Measurements from ENCODE around the gene RHOH.
A peak's percentile ranks its signal among the peaks of the same experiment; 100 is the strongest.
"Not testable (repeated sequence)": the region's sequence is repeated elsewhere in the genome, so short reads cannot be mapped to it uniquely, and the experiment has no call there.

The RHOH gene

DNA sequence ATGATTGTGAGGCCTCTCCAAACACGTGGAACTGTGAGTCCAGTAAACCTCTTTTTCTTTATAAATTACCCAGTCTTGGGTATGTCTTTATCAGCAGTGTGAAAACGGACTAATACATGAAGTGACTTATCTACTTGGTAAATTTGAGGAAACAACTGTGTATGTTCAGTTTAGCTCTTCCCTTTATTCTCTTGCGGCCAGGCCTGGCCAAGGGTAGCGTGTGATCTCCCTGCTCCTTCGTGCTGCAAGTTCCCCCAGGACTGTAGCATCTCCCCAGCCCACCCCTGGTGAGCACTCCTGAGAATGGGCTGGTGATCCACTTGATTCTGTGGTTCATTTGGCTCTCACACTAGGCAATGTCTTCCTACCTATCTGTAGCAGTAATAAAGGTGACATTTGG lies 85.1 kb downstream of the RHOH start:
- TF ChIP-seq, protein P1, sequence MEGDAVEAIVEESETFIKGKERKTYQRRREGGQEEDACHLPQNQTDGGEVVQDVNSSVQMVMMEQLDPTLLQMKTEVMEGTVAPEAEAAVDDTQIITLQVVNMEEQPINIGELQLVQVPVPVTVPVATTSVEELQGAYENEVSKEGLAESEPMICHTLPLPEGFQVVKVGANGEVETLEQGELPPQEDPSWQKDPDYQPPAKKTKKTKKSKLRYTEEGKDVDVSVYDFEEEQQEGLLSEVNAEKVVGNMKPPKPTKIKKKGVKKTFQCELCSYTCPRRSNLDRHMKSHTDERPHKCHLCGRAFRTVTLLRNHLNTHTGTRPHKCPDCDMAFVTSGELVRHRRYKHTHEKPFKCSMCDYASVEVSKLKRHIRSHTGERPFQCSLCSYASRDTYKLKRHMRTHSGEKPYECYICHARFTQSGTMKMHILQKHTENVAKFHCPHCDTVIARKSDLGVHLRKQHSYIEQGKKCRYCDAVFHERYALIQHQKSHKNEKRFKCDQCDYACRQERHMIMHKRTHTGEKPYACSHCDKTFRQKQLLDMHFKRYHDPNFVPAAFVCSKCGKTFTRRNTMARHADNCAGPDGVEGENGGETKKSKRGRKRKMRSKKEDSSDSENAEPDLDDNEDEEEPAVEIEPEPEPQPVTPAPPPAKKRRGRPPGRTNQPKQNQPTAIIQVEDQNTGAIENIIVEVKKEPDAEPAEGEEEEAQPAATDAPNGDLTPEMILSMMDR (conservative IDR thresholded peaks at IDR 0.05; ENCODE audit: low read length) = no peak
- no peak for DNase-seq (ENCODE audit: low read depth)
- no peak overlapping the region for H3K4me3 ChIP-seq (ENCODE audit: low read length)

DNA sequence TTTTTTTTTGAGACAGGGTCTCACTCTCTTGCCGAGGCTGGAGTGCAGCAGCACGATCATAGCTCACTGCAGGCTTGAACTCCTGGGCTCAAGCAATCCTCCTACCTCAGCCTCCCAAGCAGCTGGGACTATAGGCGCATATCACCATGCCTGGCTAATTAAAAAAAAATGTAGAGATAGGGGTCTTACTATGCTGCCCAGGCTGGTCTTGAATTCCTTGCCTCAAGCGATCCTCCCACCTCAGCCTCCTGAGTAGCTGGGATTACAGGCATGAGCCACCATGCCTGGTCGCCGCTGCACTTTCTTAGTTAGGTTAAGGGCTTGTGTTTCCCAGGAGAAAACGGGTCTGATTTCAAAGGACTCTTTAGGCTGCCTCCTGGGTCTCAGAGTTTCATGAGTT lies 86.0 kb downstream of the RHOH start:
- H3K4me3 ChIP-seq (ENCODE audit: low read length); DNase-seq (ENCODE audit: low read depth): not testable (repeated sequence)

DNA sequence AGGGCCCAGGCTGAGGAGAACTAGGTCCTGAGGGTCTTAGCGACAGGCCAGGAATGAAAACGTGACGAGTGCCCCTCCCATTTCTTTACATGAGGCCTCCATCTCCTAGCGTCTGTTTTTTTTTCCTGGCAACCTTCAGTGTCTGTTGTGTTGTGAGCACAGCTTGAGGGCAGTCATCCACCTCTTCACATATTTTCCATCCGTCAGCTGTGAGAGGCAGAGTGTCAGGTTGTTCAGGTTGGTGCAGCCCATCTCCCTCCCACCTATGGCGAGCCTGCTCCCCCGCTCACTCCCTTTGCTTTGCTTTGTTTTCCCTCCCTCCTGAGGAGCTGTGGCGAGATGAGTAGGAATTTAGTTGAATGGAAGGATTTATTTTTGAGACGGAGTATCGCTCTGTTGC lies 86.6 kb downstream of the RHOH start:
- no peak overlapping the region for H3K4me3 ChIP-seq (ENCODE audit: low read length)
- no peak for DNase-seq (ENCODE audit: low read depth)
- TF ChIP-seq, protein P1 (conservative IDR thresholded peaks at IDR 0.05; ENCODE audit: low read length) = no peak

DNA sequence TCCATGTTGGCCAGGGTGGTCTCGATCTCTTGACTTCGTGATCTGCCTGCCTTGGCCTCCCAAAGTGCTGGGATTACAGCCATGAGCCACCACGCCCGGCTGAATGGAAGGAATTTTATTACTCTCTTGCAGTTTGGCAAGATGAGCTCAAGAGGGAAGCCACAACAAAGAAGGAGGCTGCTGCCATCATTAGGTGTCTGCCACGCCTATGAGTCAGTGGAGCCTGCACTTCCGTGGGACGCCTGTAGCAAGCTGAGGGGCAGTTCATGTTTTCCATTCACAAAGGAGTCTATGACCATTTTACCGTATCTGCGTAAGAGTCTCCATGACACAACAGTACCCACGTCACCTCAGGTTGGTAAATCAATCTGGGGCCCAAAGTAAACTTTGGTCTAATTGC lies 87.1 kb downstream of the RHOH start:
- H3K4me3 ChIP-seq (ENCODE audit: low read length) = no peak overlapping the region
- TF ChIP-seq, protein P1 (conservative IDR thresholded peaks at IDR 0.05; ENCODE audit: low read length) = no peak
- DNase-seq (ENCODE audit: low read depth) = peak; percentile 31

DNA sequence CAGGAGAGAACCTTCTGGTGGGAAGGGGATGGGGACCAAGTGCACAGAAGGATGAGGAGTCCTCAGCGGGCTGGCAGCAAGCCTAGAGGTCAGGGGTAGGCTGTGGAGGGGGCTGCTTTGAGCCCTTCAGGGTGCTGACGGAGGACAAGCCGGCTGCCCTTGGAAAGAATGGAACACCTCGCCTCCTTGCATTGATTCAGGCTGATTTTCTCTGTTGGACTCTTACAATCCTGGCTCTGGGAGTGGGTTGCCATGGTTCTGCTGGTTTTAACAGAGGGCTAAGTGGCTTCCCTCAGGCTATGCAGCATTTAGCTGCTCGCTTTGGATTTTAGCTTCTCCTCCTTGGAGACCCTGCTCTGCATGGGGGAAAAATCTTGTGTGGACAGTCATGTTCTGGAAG lies 88.9 kb downstream of the RHOH start:
- TF ChIP-seq, protein P1 (conservative IDR thresholded peaks at IDR 0.05; ENCODE audit: low read length) = no peak
- no peak for DNase-seq (ENCODE audit: low read depth)
- H3K4me3 ChIP-seq (ENCODE audit: low read length) = no peak overlapping the region

DNA sequence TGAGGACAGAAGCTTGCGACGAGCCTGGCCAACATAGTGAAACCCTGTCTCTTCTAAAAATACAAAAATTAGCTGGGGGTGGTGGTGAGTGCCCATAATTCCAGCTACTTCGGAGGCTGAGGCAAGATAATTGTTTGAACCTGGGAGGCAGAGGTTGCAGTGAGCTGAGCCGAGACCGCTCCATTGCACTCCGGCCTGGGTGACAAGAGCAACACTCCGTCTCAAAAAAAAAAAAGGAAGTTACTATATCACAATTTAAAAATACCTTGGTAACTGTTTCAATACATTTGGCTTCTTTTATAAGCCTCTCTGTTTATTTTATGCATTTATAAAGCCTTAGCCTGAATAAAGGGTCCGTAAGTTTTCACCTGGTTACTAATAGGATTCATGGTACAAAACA lies 91.7 kb downstream of the RHOH start:
- no peak overlapping the region for H3K4me3 ChIP-seq (ENCODE audit: low read length)
- TF ChIP-seq, protein P1 (conservative IDR thresholded peaks at IDR 0.05; ENCODE audit: low read length) = no peak
- DNase-seq (ENCODE audit: low read depth) = no peak

DNA sequence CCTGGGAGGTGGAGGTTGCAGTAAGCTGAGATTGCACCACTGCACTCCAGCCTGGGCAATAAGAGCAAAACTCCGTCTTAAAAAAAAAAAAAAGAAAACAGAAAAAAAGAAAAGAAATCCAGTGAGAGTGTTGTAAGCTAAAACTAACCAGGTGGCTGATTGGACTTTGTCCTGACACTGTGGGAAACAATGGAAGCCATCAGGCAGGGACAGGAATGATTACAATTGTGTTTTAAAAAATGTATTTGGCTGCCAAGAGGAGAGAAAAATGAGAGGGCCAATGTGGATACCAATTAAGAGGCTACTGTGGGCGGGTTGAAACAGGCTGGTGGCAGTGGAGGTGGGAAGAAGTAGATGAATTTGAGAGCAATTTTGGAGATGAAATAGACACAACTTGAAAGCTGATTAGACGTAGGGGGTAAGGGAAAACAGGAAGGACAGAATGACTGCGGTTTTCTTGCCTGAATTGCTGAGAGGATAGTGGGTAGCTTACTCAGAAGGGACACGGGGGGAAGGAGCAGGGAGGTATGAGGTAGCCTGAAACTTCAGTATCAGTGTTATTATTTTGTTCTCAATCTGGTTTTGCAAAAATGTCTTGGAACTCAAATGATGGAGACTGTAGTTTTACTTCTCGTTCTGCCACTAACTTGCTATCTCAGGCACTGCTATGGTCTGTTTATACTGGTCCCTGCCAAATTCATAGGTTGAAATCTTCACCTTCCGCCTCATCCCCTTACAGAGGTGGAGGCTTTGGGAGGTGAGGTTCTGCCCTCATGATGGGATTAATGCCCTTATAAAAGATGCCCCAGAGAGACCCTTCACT lies 92.7 kb downstream of the RHOH start:
- no peak overlapping the region for H3K4me3 ChIP-seq (ENCODE audit: low read length)
- DNase-seq (ENCODE audit: low read depth) = no peak
- TF ChIP-seq, protein P1 (conservative IDR thresholded peaks at IDR 0.05; ENCODE audit: low read length) = no peak

DNA sequence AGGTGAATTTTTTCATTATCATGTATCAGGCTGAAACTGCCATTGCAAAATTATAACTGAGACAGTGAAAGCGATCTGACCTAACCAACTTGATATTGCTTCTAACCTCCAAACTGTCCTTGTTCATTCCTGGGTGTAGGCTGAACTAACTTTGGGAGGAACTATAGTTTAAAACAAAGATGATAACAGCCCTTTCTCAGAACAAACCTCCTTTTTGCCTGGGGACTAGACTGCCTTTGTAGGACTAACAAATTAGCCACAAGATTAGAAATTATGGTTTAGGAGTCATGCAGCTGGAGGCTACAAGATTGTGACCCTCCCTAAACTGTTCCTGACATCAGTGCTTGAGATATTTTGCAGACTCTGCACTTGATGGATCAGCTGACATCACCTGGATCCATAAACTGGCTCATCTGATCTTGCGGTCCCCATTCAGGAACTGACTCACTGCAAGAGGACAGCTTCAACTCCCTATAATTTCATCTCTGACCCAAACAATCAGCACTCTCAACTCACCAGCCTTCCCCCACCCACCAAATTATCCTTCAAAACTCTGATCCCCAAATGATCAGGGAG lies 93.9 kb downstream of the RHOH start:
- H3K4me3 ChIP-seq (ENCODE audit: low read length); DNase-seq (ENCODE audit: low read depth): not testable (repeated sequence)

All from AG10803 (cell line).